GM23338 (cell line): ENCODE results near the gene MRE11. TPM values are rescaled to one million over a fixed set of nuclear protein-coding genes. Genes with fewer than 3 reads are reported as not detected.

Source experiments
- ATAC-seq: fragments of 200-7000 bp; cut with Tn5 transposase; 3 replicates; pipeline ENCODE4 v1.9.1; 2020
- DNase-seq: peaks from one replicate; pipeline ENCODE4 v3.0.0-alpha.2; 2015; ENCODE audit warnings: low spot score
- H2AFZ ChIP-seq: fragments of 200-600 bp; sonication (generic); 2 replicates; pipeline ENCODE4 v1.8.0; 2016; ENCODE audit warnings: antibody characterized with exemption, mild to moderate bottlenecking, moderate library complexity
- H3F3A ChIP-seq: fragments of 200-600 bp; sonication (generic); replicated peaks from 2 replicates; pipeline ENCODE4 v1.8.0; 2017; ENCODE audit warnings: antibody characterized with exemption, mixed run types, low read depth
- H3K27ac ChIP-seq: fragments of 200-600 bp; sonication (generic); 2 replicates; pipeline ENCODE4 v1.6.1; 2016; ENCODE audit warnings: low read depth
- H3K27me3 ChIP-seq: fragments of 200-600 bp; sonication (generic); 2 replicates; pipeline ENCODE4 v1.8.0; 2016; ENCODE audit warnings: mild to moderate bottlenecking, mixed run types, moderate library complexity; ENCODE audit not compliant: insufficient read depth
- H3K36me3 ChIP-seq: fragments of 200-600 bp; sonication (generic); 2 replicates; pipeline ENCODE4 v1.8.0; 2016; ENCODE audit warnings: mild to moderate bottlenecking; ENCODE audit not compliant: insufficient read depth
- H3K4me1 ChIP-seq: fragments of 200-600 bp; sonication (generic); 2 replicates; pipeline ENCODE4 v1.8.0; 2016; ENCODE audit warnings: mild to moderate bottlenecking, moderate library complexity; ENCODE audit not compliant: insufficient read depth
- H3K4me2 ChIP-seq: fragments of 200-600 bp; sonication (generic); 2 replicates; pipeline ENCODE4 v1.7.1; 2017; ENCODE audit warnings: mixed run types
- H3K4me3 ChIP-seq: fragments of 200-600 bp; sonication (generic); 2 replicates; pipeline ENCODE4 v1.6.1; 2016; ENCODE audit warnings: mixed run types
- H3K79me2 ChIP-seq: fragments of 200-600 bp; sonication (generic); replicated peaks from 2 replicates; pipeline ENCODE4 v1.8.0; 2017; ENCODE audit warnings: mild to moderate bottlenecking; ENCODE audit not compliant: insufficient read depth
- H3K9me2 ChIP-seq: fragments of 200-600 bp; sonication (generic); 2 replicates; pipeline ENCODE4 v1.8.0; 2017; ENCODE audit not compliant: insufficient read depth
- H4K20me1 ChIP-seq: fragments of 200-600 bp; sonication (generic); replicated peaks from 2 replicates; pipeline ENCODE4 v1.8.0; 2017; ENCODE audit warnings: mild to moderate bottlenecking; ENCODE audit not compliant: insufficient read depth
- H3K27ac Mint-ChIP-seq: 2 replicates; pipeline ENCODE4 v1.8.0; 2020; ENCODE audit warnings: inconsistent platforms, mild to moderate bottlenecking, moderate library complexity, mixed read lengths
- H3K27me3 Mint-ChIP-seq: 3 replicates; pipeline ENCODE4 v1.8.0; 2022; ENCODE audit warnings: low read depth, mild to moderate bottlenecking, moderate library complexity, mixed read lengths, inconsistent platforms; ENCODE audit not compliant: insufficient read depth, poor library complexity
- H3K36me3 Mint-ChIP-seq: 3 replicates; pipeline ENCODE4 v1.8.0; 2021; ENCODE audit warnings: low read depth, mild to moderate bottlenecking, inconsistent platforms, moderate library complexity, mixed read lengths
- H3K4me1 Mint-ChIP-seq: 3 replicates; pipeline ENCODE4 v1.8.0; 2020; ENCODE audit warnings: mild to moderate bottlenecking, inconsistent platforms, mixed read lengths
- H3K4me3 Mint-ChIP-seq: 3 replicates; pipeline ENCODE4 v1.8.0; 2021; ENCODE audit warnings: moderate library complexity, mild to moderate bottlenecking, inconsistent platforms, mixed read lengths
- H3K9me3 Mint-ChIP-seq: 3 replicates; pipeline ENCODE4 v1.8.0; 2020; ENCODE audit warnings: moderate library complexity, mild to moderate bottlenecking, inconsistent platforms, mixed read lengths
- CREB1 ChIP-seq: fragments of 250-450 bp; sonication (Bioruptor Pico); IDR thresholded peaks from 2 replicates; pipeline ENCODE4 v1.5.0; 2020; ENCODE audit warnings: low read depth, mild to moderate bottlenecking, moderate library complexity
- CTCF ChIP-seq, 2 experiments: fragments of 200-600 bp in 1 of 2; sonication (generic) in 1 of 2; conservative IDR thresholded peaks; 2 replicates each; pipeline versions ENCODE4 v1.5.1 to v1.6.1; 2016 to 2017; ENCODE audit warnings: antibody characterized with exemption in 2 of 2, low read depth in 2 of 2, mild to moderate bottlenecking in 2 of 2, moderate library complexity in 1 of 2
- ETS1 ChIP-seq: IDR thresholded peaks from 2 replicates; pipeline ENCODE4 v1.6.1; 2016; ENCODE audit warnings: antibody characterized with exemption
- EZH2 ChIP-seq: fragments of 200-600 bp; sonication (generic); IDR thresholded peaks from one replicate; pipeline ENCODE4 v1.8.0; 2017; ENCODE audit warnings: antibody characterized with exemption, mild to moderate bottlenecking, low read depth; ENCODE audit not compliant: unreplicated experiment
- EZH2phosphoT487 ChIP-seq: fragments of 200-600 bp; sonication (generic); IDR thresholded peaks from one replicate; pipeline ENCODE4 v1.8.1; 2018; ENCODE audit warnings: antibody characterized with exemption; ENCODE audit not compliant: unreplicated experiment
- JUNB ChIP-seq: IDR thresholded peaks from one replicate; pipeline ENCODE4 v1.6.1; 2016; ENCODE audit warnings: antibody characterized with exemption; ENCODE audit not compliant: unreplicated experiment
- NANOG ChIP-seq: IDR thresholded peaks from 2 replicates; pipeline ENCODE4 v1.6.1; 2016; ENCODE audit warnings: antibody characterized with exemption, borderline replicate concordance
- POLR2AphosphoS5 ChIP-seq: IDR thresholded peaks from 2 replicates; pipeline ENCODE4 v1.6.1; 2016; ENCODE audit warnings: antibody characterized with exemption, low read depth
- STAT1 ChIP-seq: IDR thresholded peaks from one replicate; pipeline ENCODE4 v1.6.1; 2016; ENCODE audit warnings: antibody characterized with exemption; ENCODE audit not compliant: unreplicated experiment
- ZNF114 ChIP-seq: fragments of 250-450 bp; sonication (Bioruptor Pico); IDR thresholded peaks from 2 replicates; pipeline ENCODE4 v1.5.0; 2020; ENCODE audit warnings: mild to moderate bottlenecking, moderate library complexity
- ZNF331 ChIP-seq: fragments of 250-450 bp; sonication (Bioruptor Pico); IDR thresholded peaks from 2 replicates; pipeline ENCODE4 v1.5.0; 2020; ENCODE audit warnings: low read depth, mild to moderate bottlenecking, moderate library complexity
- polyA plus RNA-seq: library from polyadenylated mRNA; unstranded; fragments of >200 nt; fragmentation: Nextera tagmentation; extraction: Ambion mirVana; gene quantifications from 2 replicates; pipeline ENCODE4 v1.2.1, GENCODE V29; 2016
- total RNA-seq: library from RNA; depleted of rRNA; stranded (reverse); fragments of >200 nt; shearing (Covaris generic); gene quantifications from 2 replicates; pipeline ENCODE4 v1.2.3, GENCODE V29; 2014
- TF ChIP-seq, protein P1 (sequence below): fragments of 250-450 bp; sonication (Bioruptor Pico); IDR thresholded peaks from 2 replicates; pipeline ENCODE4 v1.5.0; 2020; ENCODE audit warnings: mild to moderate bottlenecking, moderate library complexity
- TF ChIP-seq, protein P2 (sequence below): IDR thresholded peaks from one replicate; pipeline ENCODE4 v1.6.1; 2018; ENCODE audit warnings: antibody characterized with exemption; ENCODE audit not compliant: unreplicated experiment

The MRE11 gene
- total and polyA plus RNA-seq, 2 experiments from 2014 or later: 23.3 to 38.5 TPM

DNA sequence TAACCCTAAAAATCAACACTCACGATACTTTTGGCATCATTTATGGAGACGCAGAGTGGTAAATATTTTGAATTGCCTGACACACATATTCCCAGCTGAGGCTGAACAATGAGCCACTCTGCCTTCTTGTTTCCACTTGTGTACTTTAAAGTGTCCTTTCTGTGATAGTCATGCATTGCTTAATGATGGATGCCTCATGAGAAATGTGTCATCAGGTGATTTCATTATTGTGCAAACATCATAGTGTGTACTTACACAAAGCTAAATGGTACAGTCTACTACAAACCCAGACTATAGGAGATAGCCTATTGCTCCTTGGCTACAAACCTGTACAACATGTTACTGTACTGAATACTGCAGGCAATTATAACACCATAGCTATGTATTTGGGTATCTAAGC, 44.2 kb downstream of the MRE11 start:
- peaks cover 12% of the 10 kb centered on the region; the same call in 1 of the 2 replicates for H3K36me3 ChIP-seq
- ATAC-seq (no peak), DNase-seq (no peak)
- peaks cover 24% of the 10 kb centered on the region for H3K36me3 Mint-ChIP-seq
- H4K20me1 ChIP-seq: no peaks in the 10 kb centered on the region
- H3K27me3 Mint-ChIP-seq: no peaks in the 10 kb centered on the region
- no peak overlapping the region for H3K4me3 Mint-ChIP-seq
- no peaks in the 10 kb centered on the region for H3K79me2 ChIP-seq
- H2AFZ ChIP-seq: no peak overlapping the region
- H3K4me1 Mint-ChIP-seq: no peaks in the 10 kb centered on the region
- H3K27ac ChIP-seq: no peak overlapping the region
- TF ChIP-seq STAT1: no peak
- TF ChIP-seq NANOG: no peak
- TF ChIP-seq EZH2: no peak
- TF ChIP-seq EZH2phosphoT487: no peak
- no peak for TF ChIP-seq CTCF (conservative IDR thresholded peaks at IDR 0.05; ENCODE audit: low read depth in 2 of 2)
- TF ChIP-seq ETS1: no peak
- TF ChIP-seq POLR2AphosphoS5: no peak
- TF ChIP-seq, protein P1, sequence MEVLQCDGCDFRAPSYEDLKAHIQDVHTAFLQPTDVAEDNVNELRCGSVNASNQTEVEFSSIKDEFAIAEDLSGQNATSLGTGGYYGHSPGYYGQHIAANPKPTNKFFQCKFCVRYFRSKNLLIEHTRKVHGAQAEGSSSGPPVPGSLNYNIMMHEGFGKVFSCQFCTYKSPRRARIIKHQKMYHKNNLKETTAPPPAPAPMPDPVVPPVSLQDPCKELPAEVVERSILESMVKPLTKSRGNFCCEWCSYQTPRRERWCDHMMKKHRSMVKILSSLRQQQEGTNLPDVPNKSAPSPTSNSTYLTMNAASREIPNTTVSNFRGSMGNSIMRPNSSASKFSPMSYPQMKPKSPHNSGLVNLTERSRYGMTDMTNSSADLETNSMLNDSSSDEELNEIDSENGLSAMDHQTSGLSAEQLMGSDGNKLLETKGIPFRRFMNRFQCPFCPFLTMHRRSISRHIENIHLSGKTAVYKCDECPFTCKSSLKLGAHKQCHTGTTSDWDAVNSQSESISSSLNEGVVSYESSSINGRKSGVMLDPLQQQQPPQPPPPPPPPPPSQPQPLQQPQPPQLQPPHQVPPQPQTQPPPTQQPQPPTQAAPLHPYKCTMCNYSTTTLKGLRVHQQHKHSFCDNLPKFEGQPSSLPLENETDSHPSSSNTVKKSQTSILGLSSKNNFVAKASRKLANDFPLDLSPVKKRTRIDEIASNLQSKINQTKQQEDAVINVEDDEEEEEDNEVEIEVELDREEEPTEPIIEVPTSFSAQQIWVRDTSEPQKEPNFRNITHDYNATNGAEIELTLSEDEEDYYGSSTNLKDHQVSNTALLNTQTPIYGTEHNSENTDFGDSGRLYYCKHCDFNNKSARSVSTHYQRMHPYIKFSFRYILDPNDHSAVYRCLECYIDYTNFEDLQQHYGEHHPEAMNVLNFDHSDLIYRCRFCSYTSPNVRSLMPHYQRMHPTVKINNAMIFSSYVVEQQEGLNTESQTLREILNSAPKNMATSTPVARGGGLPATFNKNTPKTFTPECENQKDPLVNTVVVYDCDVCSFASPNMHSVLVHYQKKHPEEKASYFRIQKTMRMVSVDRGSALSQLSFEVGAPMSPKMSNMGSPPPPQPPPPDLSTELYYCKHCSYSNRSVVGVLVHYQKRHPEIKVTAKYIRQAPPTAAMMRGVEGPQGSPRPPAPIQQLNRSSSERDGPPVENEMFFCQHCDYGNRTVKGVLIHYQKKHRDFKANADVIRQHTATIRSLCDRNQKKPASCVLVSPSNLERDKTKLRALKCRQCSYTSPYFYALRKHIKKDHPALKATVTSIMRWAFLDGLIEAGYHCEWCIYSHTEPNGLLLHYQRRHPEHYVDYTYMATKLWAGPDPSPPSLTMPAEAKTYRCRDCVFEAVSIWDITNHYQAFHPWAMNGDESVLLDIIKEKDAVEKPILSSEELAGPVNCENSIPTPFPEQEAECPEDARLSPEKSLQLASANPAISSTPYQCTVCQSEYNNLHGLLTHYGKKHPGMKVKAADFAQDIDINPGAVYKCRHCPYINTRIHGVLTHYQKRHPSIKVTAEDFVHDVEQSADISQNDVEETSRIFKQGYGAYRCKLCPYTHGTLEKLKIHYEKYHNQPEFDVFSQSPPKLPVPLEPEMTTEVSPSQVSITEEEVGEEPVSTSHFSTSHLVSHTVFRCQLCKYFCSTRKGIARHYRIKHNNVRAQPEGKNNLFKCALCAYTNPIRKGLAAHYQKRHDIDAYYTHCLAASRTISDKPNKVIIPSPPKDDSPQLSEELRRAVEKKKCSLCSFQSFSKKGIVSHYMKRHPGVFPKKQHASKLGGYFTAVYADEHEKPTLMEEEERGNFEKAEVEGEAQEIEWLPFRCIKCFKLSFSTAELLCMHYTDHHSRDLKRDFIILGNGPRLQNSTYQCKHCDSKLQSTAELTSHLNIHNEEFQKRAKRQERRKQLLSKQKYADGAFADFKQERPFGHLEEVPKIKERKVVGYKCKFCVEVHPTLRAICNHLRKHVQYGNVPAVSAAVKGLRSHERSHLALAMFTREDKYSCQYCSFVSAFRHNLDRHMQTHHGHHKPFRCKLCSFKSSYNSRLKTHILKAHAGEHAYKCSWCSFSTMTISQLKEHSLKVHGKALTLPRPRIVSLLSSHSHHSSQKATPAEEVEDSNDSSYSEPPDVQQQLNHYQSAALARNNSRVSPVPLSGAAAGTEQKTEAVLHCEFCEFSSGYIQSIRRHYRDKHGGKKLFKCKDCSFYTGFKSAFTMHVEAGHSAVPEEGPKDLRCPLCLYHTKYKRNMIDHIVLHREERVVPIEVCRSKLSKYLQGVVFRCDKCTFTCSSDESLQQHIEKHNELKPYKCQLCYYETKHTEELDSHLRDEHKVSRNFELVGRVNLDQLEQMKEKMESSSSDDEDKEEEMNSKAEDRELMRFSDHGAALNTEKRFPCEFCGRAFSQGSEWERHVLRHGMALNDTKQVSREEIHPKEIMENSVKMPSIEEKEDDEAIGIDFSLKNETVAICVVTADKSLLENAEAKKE: no peak
- TF ChIP-seq JUNB: no peak
- TF ChIP-seq CREB1: no peak
- TF ChIP-seq, protein P2, sequence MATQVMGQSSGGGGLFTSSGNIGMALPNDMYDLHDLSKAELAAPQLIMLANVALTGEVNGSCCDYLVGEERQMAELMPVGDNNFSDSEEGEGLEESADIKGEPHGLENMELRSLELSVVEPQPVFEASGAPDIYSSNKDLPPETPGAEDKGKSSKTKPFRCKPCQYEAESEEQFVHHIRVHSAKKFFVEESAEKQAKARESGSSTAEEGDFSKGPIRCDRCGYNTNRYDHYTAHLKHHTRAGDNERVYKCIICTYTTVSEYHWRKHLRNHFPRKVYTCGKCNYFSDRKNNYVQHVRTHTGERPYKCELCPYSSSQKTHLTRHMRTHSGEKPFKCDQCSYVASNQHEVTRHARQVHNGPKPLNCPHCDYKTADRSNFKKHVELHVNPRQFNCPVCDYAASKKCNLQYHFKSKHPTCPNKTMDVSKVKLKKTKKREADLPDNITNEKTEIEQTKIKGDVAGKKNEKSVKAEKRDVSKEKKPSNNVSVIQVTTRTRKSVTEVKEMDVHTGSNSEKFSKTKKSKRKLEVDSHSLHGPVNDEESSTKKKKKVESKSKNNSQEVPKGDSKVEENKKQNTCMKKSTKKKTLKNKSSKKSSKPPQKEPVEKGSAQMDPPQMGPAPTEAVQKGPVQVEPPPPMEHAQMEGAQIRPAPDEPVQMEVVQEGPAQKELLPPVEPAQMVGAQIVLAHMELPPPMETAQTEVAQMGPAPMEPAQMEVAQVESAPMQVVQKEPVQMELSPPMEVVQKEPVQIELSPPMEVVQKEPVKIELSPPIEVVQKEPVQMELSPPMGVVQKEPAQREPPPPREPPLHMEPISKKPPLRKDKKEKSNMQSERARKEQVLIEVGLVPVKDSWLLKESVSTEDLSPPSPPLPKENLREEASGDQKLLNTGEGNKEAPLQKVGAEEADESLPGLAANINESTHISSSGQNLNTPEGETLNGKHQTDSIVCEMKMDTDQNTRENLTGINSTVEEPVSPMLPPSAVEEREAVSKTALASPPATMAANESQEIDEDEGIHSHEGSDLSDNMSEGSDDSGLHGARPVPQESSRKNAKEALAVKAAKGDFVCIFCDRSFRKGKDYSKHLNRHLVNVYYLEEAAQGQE: no peak
- TF ChIP-seq ZNF331: no peak
- no peak for TF ChIP-seq ZNF114 (CRISPR knock-in tag)
- no peaks in the 10 kb centered on the region for H3K9me3 Mint-ChIP-seq
- H3K4me1 ChIP-seq: no peaks in the 10 kb centered on the region
- H3K4me2 ChIP-seq: no peak overlapping the region
- no peak overlapping the region for H3K4me3 ChIP-seq
- no peaks in the 10 kb centered on the region for H3F3A ChIP-seq
- H3K9me2 ChIP-seq: no peaks in the 10 kb centered on the region
- no peaks in the 10 kb centered on the region for H3K27me3 ChIP-seq
- H3K27ac Mint-ChIP-seq: no peak overlapping the region
